Transverse colon (tissue), 4 donors: ENCODE data around the gene GPHN. TPM values are rescaled to one million over a fixed set of nuclear protein-coding genes. Genes with fewer than 3 reads are reported as not detected.

ENCODE experiments used
- DNase-seq: peaks from one replicate; pipeline ENCODE4 v3.0.0-alpha.2; 2019
- H3K27ac ChIP-seq, 4 donors: fragments of 200-600 bp; sonication (generic); 2 replicates each; pipeline ENCODE4 v1.5.1; 2016 to 2018; ENCODE audit warnings: inconsistent platforms in 4 of 4
- H3K27me3 ChIP-seq: fragments of 200-600 bp; sonication (generic); 2 replicates; pipeline ENCODE4 v1.5.1; 2017; ENCODE audit warnings: inconsistent platforms
- H3K36me3 ChIP-seq, 4 donors: fragments of 200-600 bp; sonication (generic); 2 replicates each; pipeline ENCODE4 v1.5.1; 2017 to 2019; ENCODE audit warnings: inconsistent platforms in 4 of 4
- H3K4me1 ChIP-seq, 4 donors: fragments of 200-600 bp; sonication (generic); 2 replicates each; pipeline ENCODE4 v1.5.1; 2017 to 2020; ENCODE audit warnings: inconsistent platforms in 4 of 4
- H3K4me3 ChIP-seq, 4 donors: fragments of 200-600 bp; sonication (generic); 1 replicate in 1 of 4; 2 replicates in 3 of 4; pipeline versions ENCODE4 v1.5.1 to v1.6.1; 2017 to 2019; ENCODE audit warnings: inconsistent platforms in 4 of 4
- H3K9me3 ChIP-seq, 2 donors: fragments of 200-600 bp; sonication (generic); 2 replicates each; pipeline ENCODE4 v1.5.1; 2017 to 2019; ENCODE audit warnings: inconsistent platforms in 2 of 2
- EP300 ChIP-seq: sonication (generic); formaldehyde crosslinking; IDR thresholded peaks from one replicate; pipeline ENCODE4 v1.6.1; 2017; ENCODE audit warnings: antibody characterized with exemption, low read depth
- POLR2A ChIP-seq: fragments of 450-650 bp; IDR thresholded peaks from one replicate; pipeline ENCODE4 v1.6.1; 2016; ENCODE audit warnings: antibody characterized with exemption, mild to moderate bottlenecking, moderate library complexity
- POLR2AphosphoS5 ChIP-seq, 3 donors: sonication (generic); formaldehyde crosslinking; IDR thresholded peaks; one replicate each; pipeline ENCODE4 v1.6.1; 2016; ENCODE audit warnings: antibody characterized with exemption in 3 of 3
- WGBS, 2 donors: methylation state at CpG; one replicate each; pipeline ENCODE4 v1.1.5; 2018; ENCODE audit warnings: low coverage in 1 of 2; 5-methylcytosine and 5-hydroxymethylcytosine counted together
- in situ Hi-C, 4 donors: fragments of 200-750 bp; cut with MboI; loops; one replicate each; pipeline versions ENCODE4 v1.15.0 to v1.15.1; 2017; ENCODE audit warnings: low sequenced_read_pairs in 3 of 4, low pct_ligation_motif_present in 1 of 4, low pct_unique_long_range_greater_than_20kb in 1 of 4
- intact Hi-C: fragments of 100-400 bp; cut with DNase I; formaldehyde crosslinking; loops from one replicate; pipeline ENCODE4 v1.15.1; 2023; ENCODE audit warnings: low total_unique reads
- total RNA-seq, 4 donors: library from RNA; depleted of rRNA; stranded (reverse); fragments of >200 nt; gene quantifications; one replicate each; pipeline ENCODE4 v1.1.0, GENCODE V29; 2016
- TF ChIP-seq, protein P1 (sequence below), 5 experiments: fragments of 200-600 bp in 3 of 5; fragments of 450-650 bp in 2 of 5; sonication (generic) in 3 of 5; IDR thresholded peaks; 1 replicate in 2 of 5; 2 replicates in 3 of 5; pipeline ENCODE4 v1.5.1; 2016 to 2017; ENCODE audit warnings: antibody characterized with exemption in 5 of 5, inconsistent platforms in 3 of 5, mild to moderate bottlenecking in 2 of 5, moderate library complexity in 1 of 5

Gene GPHN
- total RNA-seq, 4 donors from 2014 or later: 8.6 to 59.7 (median 23.6) TPM

DNA sequence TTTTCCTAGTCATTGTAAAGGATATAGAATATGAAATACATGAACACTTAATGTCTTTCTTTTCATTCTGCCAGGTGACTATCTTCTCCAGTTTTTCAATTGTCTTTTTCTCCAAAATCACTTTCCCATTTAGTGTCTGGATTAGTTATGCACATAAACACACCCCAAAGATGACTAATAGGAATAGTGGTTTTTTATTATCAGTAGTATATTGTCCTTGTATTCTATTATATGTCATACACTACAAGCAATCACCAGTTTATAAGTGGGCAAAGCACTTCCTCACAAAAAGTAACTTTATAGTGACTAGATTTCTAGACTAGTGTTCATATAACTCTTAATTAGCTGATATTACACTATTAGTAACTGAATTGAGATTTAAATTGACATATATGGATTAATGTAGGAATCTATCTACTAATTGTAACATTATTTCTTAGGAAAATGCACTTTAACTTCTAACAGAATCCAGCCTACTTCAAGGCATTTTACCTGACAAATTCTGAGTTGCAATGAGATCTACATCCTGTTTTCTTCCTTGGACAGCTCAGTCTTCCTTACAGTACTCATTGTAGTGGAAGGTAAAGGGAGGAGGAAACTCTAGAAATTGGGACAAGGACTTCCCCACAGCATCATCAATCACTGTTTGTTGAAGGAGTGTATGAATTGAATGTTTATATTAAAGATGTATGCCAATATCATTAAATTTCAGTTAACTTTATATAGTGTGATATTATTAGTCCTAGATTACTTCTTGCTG is 495.2 kb downstream of the GPHN start:
- DNase-seq: no peak
- intact Hi-C loops: no loop called here
- no peak for TF ChIP-seq POLR2A
- no peak for TF ChIP-seq EP300
- TF ChIP-seq, protein P1, sequence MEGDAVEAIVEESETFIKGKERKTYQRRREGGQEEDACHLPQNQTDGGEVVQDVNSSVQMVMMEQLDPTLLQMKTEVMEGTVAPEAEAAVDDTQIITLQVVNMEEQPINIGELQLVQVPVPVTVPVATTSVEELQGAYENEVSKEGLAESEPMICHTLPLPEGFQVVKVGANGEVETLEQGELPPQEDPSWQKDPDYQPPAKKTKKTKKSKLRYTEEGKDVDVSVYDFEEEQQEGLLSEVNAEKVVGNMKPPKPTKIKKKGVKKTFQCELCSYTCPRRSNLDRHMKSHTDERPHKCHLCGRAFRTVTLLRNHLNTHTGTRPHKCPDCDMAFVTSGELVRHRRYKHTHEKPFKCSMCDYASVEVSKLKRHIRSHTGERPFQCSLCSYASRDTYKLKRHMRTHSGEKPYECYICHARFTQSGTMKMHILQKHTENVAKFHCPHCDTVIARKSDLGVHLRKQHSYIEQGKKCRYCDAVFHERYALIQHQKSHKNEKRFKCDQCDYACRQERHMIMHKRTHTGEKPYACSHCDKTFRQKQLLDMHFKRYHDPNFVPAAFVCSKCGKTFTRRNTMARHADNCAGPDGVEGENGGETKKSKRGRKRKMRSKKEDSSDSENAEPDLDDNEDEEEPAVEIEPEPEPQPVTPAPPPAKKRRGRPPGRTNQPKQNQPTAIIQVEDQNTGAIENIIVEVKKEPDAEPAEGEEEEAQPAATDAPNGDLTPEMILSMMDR (IDR thresholded peaks at IDR 0.05): no peak
- TF ChIP-seq POLR2AphosphoS5 (IDR thresholded peaks at IDR 0.05): no peak
- H3K9me3 ChIP-seq: no peaks in the 10 kb centered on the region
- H3K27ac ChIP-seq: no peak overlapping the region
- in situ Hi-C loops: no loop called here
- no peaks in the 10 kb centered on the region for H3K27me3 ChIP-seq
- peaks cover 0 to 3% (median 0%) of the 10 kb centered on the region in 4 donors for H3K4me1 ChIP-seq
- no peak overlapping the region for H3K4me3 ChIP-seq
- no peaks in the 10 kb centered on the region for H3K36me3 ChIP-seq

DNA sequence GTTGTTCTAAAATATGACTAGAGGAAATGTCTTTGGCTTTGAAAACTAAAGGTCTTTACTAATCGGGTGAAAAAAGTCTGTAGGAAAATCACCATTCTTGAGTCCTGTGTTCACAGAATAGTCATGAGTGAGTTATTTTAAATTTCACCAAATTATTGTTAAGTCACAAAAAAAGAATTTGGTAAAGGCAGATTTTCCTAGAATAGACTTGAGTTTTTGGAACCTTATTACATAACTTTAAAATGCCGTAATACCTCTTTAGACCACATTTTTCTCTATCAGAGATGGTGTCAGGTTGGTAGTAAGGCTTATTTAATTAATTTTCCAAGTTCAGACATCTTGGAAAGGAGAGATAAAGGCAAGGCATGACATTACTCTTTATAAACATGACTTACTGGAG is 496.6 kb downstream of the GPHN start:
- in situ Hi-C loops (no loop called here), intact Hi-C loops (no loop called here)
- Histone ChIP-seq H3K27me3 (no peaks in the 10 kb centered on the region), H3K36me3 (no peaks in the 10 kb centered on the region), H3K4me3 (no peak overlapping the region), H3K27ac (no peak overlapping the region), H3K4me1 (peaks cover 0 to 3% (median 0%) of the 10 kb centered on the region in 4 donors), H3K9me3 (no peaks in the 10 kb centered on the region)
- no peak for DNase-seq
- no peak for TF ChIP-seq EP300
- TF ChIP-seq, protein P1 (IDR thresholded peaks at IDR 0.05): no peak
- 97 to 100% methylated on average over 2 of the region's 2 CpGs for WGBS, 2 donors

DNA sequence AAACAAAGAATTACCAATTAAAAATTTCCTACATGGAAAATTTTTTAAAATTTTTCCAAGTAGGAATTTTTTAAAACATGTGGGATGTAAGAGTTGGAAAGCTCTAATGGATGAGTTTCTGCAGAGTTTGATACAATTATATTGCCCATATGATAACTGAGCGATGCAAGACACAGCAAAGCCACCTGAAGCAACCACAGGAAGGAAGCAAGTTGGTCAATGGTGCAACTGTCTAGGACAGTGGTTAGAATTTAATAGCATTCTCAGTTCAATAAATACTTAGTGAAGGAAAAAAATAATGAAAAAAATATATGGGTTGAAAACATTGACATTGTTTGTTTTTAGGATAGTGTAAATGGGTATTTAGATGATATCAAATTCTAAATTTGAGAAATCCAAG is 502.7 kb downstream of the GPHN start:
- 70 to 91% methylated on average over 1 of the region's 1 CpG for WGBS, 2 donors
- no peak overlapping the region for H3K4me3 ChIP-seq
- no peaks in the 10 kb centered on the region for H3K27me3 ChIP-seq
- H3K9me3 ChIP-seq: no peaks in the 10 kb centered on the region
- DNase-seq: no peak
- intact Hi-C loops: no loop called here
- TF ChIP-seq EP300 (no peak), POLR2AphosphoS5 (IDR thresholded peaks at IDR 0.05) (no peak), POLR2A (no peak)
- TF ChIP-seq, protein P1 (IDR thresholded peaks at IDR 0.05): no peak
- in situ Hi-C loops: no loop called here
- H3K36me3 ChIP-seq: no peaks in the 10 kb centered on the region
- H3K4me1 ChIP-seq: no peaks in the 10 kb centered on the region
- no peak overlapping the region for H3K27ac ChIP-seq

DNA sequence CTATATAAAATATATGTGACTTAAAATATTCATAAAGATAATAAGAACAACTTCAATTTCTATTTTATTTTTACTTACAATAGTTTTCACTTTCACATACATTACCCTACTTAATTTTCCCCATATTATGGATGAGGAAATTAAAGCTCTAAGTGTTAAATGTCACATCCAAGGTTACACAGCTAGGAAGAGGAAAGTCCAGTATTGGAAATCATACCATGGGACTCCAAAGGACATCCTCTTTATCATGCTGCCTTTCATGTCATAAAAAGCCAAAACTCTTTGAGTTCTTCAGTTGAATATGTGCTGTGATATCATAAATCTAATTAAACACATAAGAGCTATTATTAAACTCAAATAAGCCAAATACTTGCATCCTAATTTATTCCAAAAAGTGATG is 508.9 kb downstream of the GPHN start:
- Histone ChIP-seq H3K4me1 (no peaks in the 10 kb centered on the region), H3K9me3 (no peaks in the 10 kb centered on the region), H3K4me3 (no peak overlapping the region), H3K27me3 (no peaks in the 10 kb centered on the region), H3K27ac (no peak overlapping the region), H3K36me3 (no peaks in the 10 kb centered on the region)
- DNase-seq: no peak
- intact Hi-C loops (no loop called here), in situ Hi-C loops (no loop called here)
- TF ChIP-seq POLR2A (no peak), POLR2AphosphoS5 (IDR thresholded peaks at IDR 0.05) (no peak), EP300 (no peak)
- TF ChIP-seq, protein P1 (IDR thresholded peaks at IDR 0.05): no peak
